ENCODE data around the gene ART1. TPM values are rescaled to one million over a fixed set of nuclear protein-coding genes. Genes with fewer than 3 reads are reported as not detected.
"Not testable (repeated sequence)": the region's sequence is repeated elsewhere in the genome, so short reads cannot be mapped to it uniquely, and the experiment has no call there.

The ART1 gene
- total RNA-seq (not detected in 2 replicates), polyA plus RNA-seq (not detected in 2 replicates), polyA minus RNA-seq (not detected in 2 replicates)
- 0.28 TPM for total RNA-seq (2013)

- no peak within 1 kb of the TSS for H2AFZ ChIP-seq (ENCODE audit: insufficient read depth, low read depth, low read length, poor library complexity, severe bottlenecking)
- ChIA-PET POLR2A (no interaction called here), CTCF (no interaction called here)
- TF ChIP-seq EZH2 (IDR thresholded peaks at IDR 0.05; ENCODE audit: borderline replicate concordance, insufficient read depth, low read depth, low read length, poor library complexity, severe bottlenecking): no peak
- no peak for TF ChIP-seq CTCF (IDR thresholded peaks at IDR 0.05)
- Mint-ChIP-seq H3K9me3 (ENCODE audit: insufficient read depth) (no peaks in the 10 kb centered on the region), H3K4me3 (no peak within 1 kb of the TSS), H3K4me1 (peaks cover 10% of the 10 kb centered on the region), H3K27ac (no peak within 1 kb of the TSS), H3K27me3 (peaks cover 61% of the 10 kb centered on the region)
- intact Hi-C loops (cut with micrococcal nuclease): no loop called here
- DNase-seq: no peak
- H3K36me3 ChIP-seq (replicated peaks in 1 of 2; ENCODE audit: control extremely low read depth in 1 of 2, control insufficient read depth in 1 of 2, extremely low read depth in 1 of 2, insufficient read depth in 2 of 2, low read length in 1 of 2): no peaks in the 10 kb centered on the region
- WGBS (ENCODE audit: insufficient coverage): 86% methylated on average over 2 of the region's 4 CpGs
- H3K4me2 ChIP-seq (replicated peaks; ENCODE audit: low read depth, low read length, poor library complexity, severe bottlenecking): no peak within 1 kb of the TSS
- H3K4me3 ChIP-seq (ENCODE audit: control extremely low read depth in 1 of 5, extremely low read depth in 1 of 5, insufficient read depth in 1 of 5, low read depth in 2 of 5, low read length in 4 of 5): no peak within 1 kb of the TSS
- peaks cover 0 to 12% (median 0%) of the 10 kb centered on the region in 3 donors for H3K9me3 ChIP-seq (ENCODE audit: control extremely low read depth in 1 of 3, control insufficient read depth in 2 of 3, insufficient read depth in 1 of 3, low read length in 2 of 3)
- no peak within 1 kb of the TSS for H3K27ac ChIP-seq (ENCODE audit: low read length in 2 of 2)
- peaks cover 10 to 14% of the 10 kb centered on the region in 2 donors for H3K4me1 ChIP-seq (ENCODE audit: control insufficient read depth in 2 of 2, insufficient read depth in 2 of 2, low read length in 2 of 2)
- peaks cover 0 to 40% (median 13%) of the 10 kb centered on the region in 4 experiments for H3K27me3 ChIP-seq (replicated peaks in 1 of 4; ENCODE audit: control extremely low read depth in 1 of 4, control insufficient read depth in 3 of 4, insufficient read depth in 4 of 4, low read length in 3 of 4)
- no peaks in the 10 kb centered on the region for H4K20me1 ChIP-seq (ENCODE audit: control insufficient read depth, insufficient read depth, low read length, poor library complexity, severe bottlenecking)
- no peak for ATAC-seq (ENCODE audit: low read depth)
- H3K9ac ChIP-seq (ENCODE audit: low read length): no peak within 1 kb of the TSS
- no peaks in the 10 kb centered on the region for H3K79me2 ChIP-seq (ENCODE audit: control insufficient read depth, insufficient read depth, low read length)
Measured at GRCh38 chr11:3644817-3645235, at the start of gene ART1. Gene ART1 (plus strand): TSS chr11:3645128. CDS start chr11:3659214, 14,086 bp downstream.

- WGBS (ENCODE audit: insufficient coverage): 96% methylated on average over 13 of the region's 15 CpGs
Measured at GRCh38 chr11:3597743-3598142, 47.2 kb upstream of the ART1 start.

GRCh38 chr11:3600201-3600600 is 44.7 kb upstream of the ART1 start:
- DNase-seq; H3K36me3 ChIP-seq (replicated peaks in 1 of 2; ENCODE audit: control extremely low read depth in 1 of 2, control insufficient read depth in 1 of 2, extremely low read depth in 1 of 2, insufficient read depth in 2 of 2, low read length in 1 of 2); H3K27me3 ChIP-seq (replicated peaks in 1 of 4; ENCODE audit: control extremely low read depth in 1 of 4, control insufficient read depth in 3 of 4, insufficient read depth in 4 of 4, low read length in 3 of 4); H3K27ac Mint-ChIP-seq; H3K4me1 Mint-ChIP-seq; H3K9me3 ChIP-seq (ENCODE audit: control extremely low read depth in 1 of 3, control insufficient read depth in 2 of 3, insufficient read depth in 1 of 3, low read length in 2 of 3); POLR2A ChIA-PET; H3K4me1 ChIP-seq (ENCODE audit: control insufficient read depth in 2 of 2, insufficient read depth in 2 of 2, low read length in 2 of 2); H3K27me3 Mint-ChIP-seq; H3K79me2 ChIP-seq (ENCODE audit: control insufficient read depth, insufficient read depth, low read length); H3K4me3 ChIP-seq (ENCODE audit: control extremely low read depth in 1 of 5, extremely low read depth in 1 of 5, insufficient read depth in 1 of 5, low read depth in 2 of 5, low read length in 4 of 5); H3K27ac ChIP-seq (ENCODE audit: low read length in 2 of 2); ATAC-seq (ENCODE audit: low read depth); H4K20me1 ChIP-seq (ENCODE audit: control insufficient read depth, insufficient read depth, low read length, poor library complexity, severe bottlenecking); intact Hi-C loops (cut with micrococcal nuclease); H3K9me3 Mint-ChIP-seq (ENCODE audit: insufficient read depth); H3K9ac ChIP-seq (ENCODE audit: low read length); CTCF ChIA-PET; H3K4me2 ChIP-seq (replicated peaks; ENCODE audit: low read depth, low read length, poor library complexity, severe bottlenecking); H2AFZ ChIP-seq (ENCODE audit: insufficient read depth, low read depth, low read length, poor library complexity, severe bottlenecking); H3K4me3 Mint-ChIP-seq: not testable (repeated sequence)
- WGBS (ENCODE audit: insufficient coverage): 94% methylated on average over 6 of the region's 10 CpGs

More at GRCh38 chr11:3597743-3598142, 47.2 kb upstream of the ART1 start:
- H3K4me3 ChIP-seq (ENCODE audit: control extremely low read depth in 1 of 5, extremely low read depth in 1 of 5, insufficient read depth in 1 of 5, low read depth in 2 of 5, low read length in 4 of 5); H3K4me2 ChIP-seq (replicated peaks; ENCODE audit: low read depth, low read length, poor library complexity, severe bottlenecking); H3K27me3 Mint-ChIP-seq; POLR2A ChIA-PET; H3K27me3 ChIP-seq (replicated peaks in 1 of 4; ENCODE audit: control extremely low read depth in 1 of 4, control insufficient read depth in 3 of 4, insufficient read depth in 4 of 4, low read length in 3 of 4); H3K27ac Mint-ChIP-seq; H2AFZ ChIP-seq (ENCODE audit: insufficient read depth, low read depth, low read length, poor library complexity, severe bottlenecking); H4K20me1 ChIP-seq (ENCODE audit: control insufficient read depth, insufficient read depth, low read length, poor library complexity, severe bottlenecking); H3K9me3 ChIP-seq (ENCODE audit: control extremely low read depth in 1 of 3, control insufficient read depth in 2 of 3, insufficient read depth in 1 of 3, low read length in 2 of 3); ATAC-seq (ENCODE audit: low read depth); H3K9ac ChIP-seq (ENCODE audit: low read length); H3K36me3 ChIP-seq (replicated peaks in 1 of 2; ENCODE audit: control extremely low read depth in 1 of 2, control insufficient read depth in 1 of 2, extremely low read depth in 1 of 2, insufficient read depth in 2 of 2, low read length in 1 of 2); H3K4me3 Mint-ChIP-seq; H3K9me3 Mint-ChIP-seq (ENCODE audit: insufficient read depth); intact Hi-C loops (cut with micrococcal nuclease); H3K4me1 Mint-ChIP-seq; H3K4me1 ChIP-seq (ENCODE audit: control insufficient read depth in 2 of 2, insufficient read depth in 2 of 2, low read length in 2 of 2); CTCF ChIA-PET; H3K27ac ChIP-seq (ENCODE audit: low read length in 2 of 2); H3K79me2 ChIP-seq (ENCODE audit: control insufficient read depth, insufficient read depth, low read length); DNase-seq: not testable (repeated sequence)

Measured in B cell (primary cell).